Fibroblast of pulmonary artery (primary cell): Measurements from ENCODE around the gene RGS6.

Experiments
- DNase-seq: peaks from one replicate; pipeline ENCODE4 v3.0.0-alpha.2; 2010; ENCODE audit warnings: low read depth
- H3K4me3 ChIP-seq: replicated peaks from 2 replicates; pipeline ENCODE4 v1.5.1; 2011; ENCODE audit warnings: low read depth, mild to moderate bottlenecking, control low read depth, low read length, moderate library complexity
- CTCF ChIP-seq: IDR thresholded peaks from 2 replicates; pipeline ENCODE4 v1.5.1; 2011; ENCODE audit warnings: mild to moderate bottlenecking, control low read depth, low read length, inconsistent platforms; ENCODE audit errors: missing control alignments

The RGS6 gene

GRCh38 chr14:72523424-72524294 lies 591.4 kb downstream of the RGS6 start:
- no peak for TF ChIP-seq CTCF
- peak; percentile 94 for DNase-seq
- no peak overlapping the region for H3K4me3 ChIP-seq

- no peak overlapping the region for H3K4me3 ChIP-seq
- no peak for DNase-seq
- TF ChIP-seq CTCF, result no peak
Measured at GRCh38 chr14:72524295-72524629, 592.0 kb downstream of the RGS6 start.

- no peak overlapping the region for H3K4me3 ChIP-seq
- no peak for TF ChIP-seq CTCF
- DNase-seq, result no peak
Measured at GRCh38 chr14:72525087-72525915, 593.1 kb downstream of the RGS6 start.

- DNase-seq, result no peak
- TF ChIP-seq CTCF, result no peak
- H3K4me3 ChIP-seq, result no peak overlapping the region
Measured at GRCh38 chr14:72527591-72527990, 595.4 kb downstream of the RGS6 start.

- H3K4me3 ChIP-seq, result no peak overlapping the region
- peak; percentile 59 for DNase-seq
- no peak for TF ChIP-seq CTCF
Measured at GRCh38 chr14:72528059-72528862, 596.0 kb downstream of the RGS6 start.

GRCh38 chr14:72528863-72529175 lies 596.6 kb downstream of the RGS6 start:
- DNase-seq, result peak; percentile 35
- H3K4me3 ChIP-seq, result no peak overlapping the region
- no peak for TF ChIP-seq CTCF
